ENCODE results near the gene CD300LF.

GRCh38 chr17:74728033-74728701, 15.4 kb upstream of the CD300LF start:
- no peak for TF ChIP-seq POLR2A (IDR thresholded peaks at IDR 0.05)
- no peak for TF ChIP-seq POLR2AphosphoS5 (IDR thresholded peaks at IDR 0.05)
- TF ChIP-seq, protein P1, sequence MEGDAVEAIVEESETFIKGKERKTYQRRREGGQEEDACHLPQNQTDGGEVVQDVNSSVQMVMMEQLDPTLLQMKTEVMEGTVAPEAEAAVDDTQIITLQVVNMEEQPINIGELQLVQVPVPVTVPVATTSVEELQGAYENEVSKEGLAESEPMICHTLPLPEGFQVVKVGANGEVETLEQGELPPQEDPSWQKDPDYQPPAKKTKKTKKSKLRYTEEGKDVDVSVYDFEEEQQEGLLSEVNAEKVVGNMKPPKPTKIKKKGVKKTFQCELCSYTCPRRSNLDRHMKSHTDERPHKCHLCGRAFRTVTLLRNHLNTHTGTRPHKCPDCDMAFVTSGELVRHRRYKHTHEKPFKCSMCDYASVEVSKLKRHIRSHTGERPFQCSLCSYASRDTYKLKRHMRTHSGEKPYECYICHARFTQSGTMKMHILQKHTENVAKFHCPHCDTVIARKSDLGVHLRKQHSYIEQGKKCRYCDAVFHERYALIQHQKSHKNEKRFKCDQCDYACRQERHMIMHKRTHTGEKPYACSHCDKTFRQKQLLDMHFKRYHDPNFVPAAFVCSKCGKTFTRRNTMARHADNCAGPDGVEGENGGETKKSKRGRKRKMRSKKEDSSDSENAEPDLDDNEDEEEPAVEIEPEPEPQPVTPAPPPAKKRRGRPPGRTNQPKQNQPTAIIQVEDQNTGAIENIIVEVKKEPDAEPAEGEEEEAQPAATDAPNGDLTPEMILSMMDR (IDR thresholded peaks at IDR 0.05), result no peak
- TF ChIP-seq EP300 (IDR thresholded peaks at IDR 0.05), result no peak
